HepG2 (cell line): ENCODE results near the gene IPP. TPM values are rescaled to one million over a fixed set of nuclear protein-coding genes. Genes with fewer than 3 reads are reported as not detected.
A peak's percentile ranks its signal among the peaks of the same experiment; 100 is the strongest.

ENCODE experiments used
- ARID5B ChIP-seq: IDR thresholded peaks from 2 replicates; pipeline ENCODE4 v1.4.0; 2020; ENCODE audit warnings: mild to moderate bottlenecking, missing genetic modification reagents
- FOXP1 ChIP-seq, 2 experiments: fragments of 450-650 bp in 1 of 2; IDR thresholded peaks; 2 replicates each; pipeline ENCODE4 v1.6.1; 2017 to 2018; ENCODE audit warnings: antibody characterized with exemption in 1 of 2
- GABPB1 ChIP-seq: IDR thresholded peaks from 2 replicates; pipeline ENCODE4 v1.6.1; 2016; ENCODE audit warnings: mild to moderate bottlenecking, missing genetic modification reagents, moderate library complexity, missing compliant biosample characterization
- KDM5A ChIP-seq: fragments of 200-600 bp; sonication (generic); IDR thresholded peaks from 2 replicates; pipeline ENCODE4 v1.7.0; 2018; ENCODE audit warnings: antibody characterized with exemption, mild to moderate bottlenecking, low read length, borderline replicate concordance
- MIER2 ChIP-seq: IDR thresholded peaks from 2 replicates; pipeline ENCODE4 v1.6.1; 2016; ENCODE audit warnings: missing biosample characterization, missing genetic modification reagents
- RXRB ChIP-seq: IDR thresholded peaks from 2 replicates; pipeline ENCODE4 v1.6.1; 2016; ENCODE audit warnings: borderline replicate concordance, missing genetic modification reagents, missing compliant biosample characterization
- SRSF4 ChIP-seq: fragments of 200-400 bp; formaldehyde crosslinking; IDR thresholded peaks from one replicate; pipeline ENCODE4 v1.6.1; 2018; ENCODE audit warnings: mild to moderate bottlenecking, low read depth, low read length, moderate library complexity; ENCODE audit not compliant: poor library complexity, severe bottlenecking
- ZBTB2 ChIP-seq: sonication (generic); formaldehyde crosslinking; IDR thresholded peaks from 2 replicates; pipeline ENCODE4 v1.8.0; 2022; ENCODE audit warnings: low read depth, missing genetic modification reagents
- ZFAT ChIP-seq: sonication (generic); formaldehyde crosslinking; conservative IDR thresholded peaks from 2 replicates; pipeline ENCODE4 v1.8.1; 2023; ENCODE audit warnings: missing genetic modification reagents, inconsistent platforms
- ZFP36L1 ChIP-seq: sonication (generic); formaldehyde crosslinking; IDR thresholded peaks from 2 replicates; pipeline ENCODE4 v1.8.0; 2022; ENCODE audit warnings: mild to moderate bottlenecking, missing genetic modification reagents, moderate library complexity
- ZMYM4 ChIP-seq: sonication (generic); formaldehyde crosslinking; IDR thresholded peaks from 2 replicates; pipeline ENCODE4 v1.8.1; 2023; ENCODE audit warnings: mild to moderate bottlenecking, missing genetic modification reagents
- ZNF142 ChIP-seq: sonication (generic); formaldehyde crosslinking; IDR thresholded peaks from 2 replicates; pipeline ENCODE4 v1.4.0; 2020; ENCODE audit warnings: missing genetic modification reagents
- ZNF329 ChIP-seq: sonication (generic); formaldehyde crosslinking; IDR thresholded peaks from 2 replicates; pipeline ENCODE4 v1.9.0; 2021; ENCODE audit warnings: low read depth, mild to moderate bottlenecking, missing genetic modification reagents
- ZNF607 ChIP-seq: sonication (generic); formaldehyde crosslinking; IDR thresholded peaks from 2 replicates; pipeline ENCODE4 v1.5.1; 2020; ENCODE audit warnings: missing genetic modification reagents, mild to moderate bottlenecking, borderline replicate concordance
- ZNF740 ChIP-seq: sonication (generic); formaldehyde crosslinking; IDR thresholded peaks from 2 replicates; pipeline ENCODE4 v1.4.0; 2020; ENCODE audit warnings: missing genetic modification reagents
- polyA plus RNA-seq, 8 experiments: library from polyadenylated mRNA; depleted of rRNA in 3 of 8; stranded (reverse) in 7 of 8; unstranded in 1 of 8; fragments of >200 nt; fragmentation: Illumina TruSeq in 4 of 8; extraction: Trizol in 4 of 8; gene quantifications; 2 replicates each; pipeline versions ENCODE4 v1.2.1 to v1.2.3, GENCODE V29; 2011 to 2016; ENCODE audit warnings: low read depth in 4 of 8, missing spikeins in 1 of 8, mixed read lengths in 1 of 8; ENCODE audit not compliant: insufficient read depth in 1 of 8
- total RNA-seq, 5 experiments: library from RNA; depleted of rRNA; stranded (reverse); fragments of >200 nt; fragmentation: Illumina TruSeq; extraction: Trizol; gene quantifications; 2 replicates each; pipeline ENCODE4 v1.2.3, GENCODE V29; 2016; ENCODE audit warnings: low read depth in 1 of 5

The IPP gene
- total and polyA plus RNA-seq, 2 of the 13 experiments (the other 11 are each of a cell fraction or from before 2014, with no cell fraction given) = 3.0 to 9.7 TPM

- no peak for TF ChIP-seq SRSF4
- 0 out of 2 replicates have a peak, but pooled peaks have one; percentile 22 for TF ChIP-seq MIER2
- TF ChIP-seq ZNF740 = 0 out of 2 replicates have a peak, but pooled peaks have one; percentile 31
- TF ChIP-seq ZFP36L1 (CRISPR knock-in tag) = peak; percentile 40; the same call in 1 of the 2 replicates
- no peak for TF ChIP-seq ZNF142 (CRISPR knock-in tag)
- peak; percentile 96 for TF ChIP-seq KDM5A
- 0 out of 2 replicates have a peak, but pooled peaks have one; percentile 45 for TF ChIP-seq ZNF607
- TF ChIP-seq RXRB (CRISPR knock-in tag) = peak; percentile 39
- TF ChIP-seq GABPB1 (CRISPR knock-in tag) = peak; percentile 94
- TF ChIP-seq ZMYM4 (CRISPR knock-in tag) = peak; percentile 75
- peak; percentile 38; the same call in 1 of the 2 replicates for TF ChIP-seq ZBTB2 (CRISPR knock-in tag)
- TF ChIP-seq FOXP1 (IDR thresholded peaks at IDR 0.05) = no peak
- TF ChIP-seq FOXP1 (CRISPR knock-in tag; IDR thresholded peaks at IDR 0.05) = peak; percentile 57
- TF ChIP-seq ZNF329 (CRISPR knock-in tag) = no peak
- peak; percentile 57; the same call in 1 of the 2 replicates for TF ChIP-seq ARID5B
- 0 out of 2 replicates have a peak, but pooled peaks have one; percentile 35 for TF ChIP-seq ZFAT (CRISPR knock-in tag)
Observed at GRCh38 chr1:45687754-45688740, 62.4 kb downstream of the IPP start, which contains the start of gene TMEM69 (continued).
